Astrocyte (in vitro differentiated cells and primary cell): ENCODE results near the gene CLEC16A. TPM values are rescaled to one million over a fixed set of nuclear protein-coding genes. Genes with fewer than 3 reads are reported as not detected.

Experiments
- DNase-seq: peaks from one replicate; pipeline ENCODE4 v3.0.0-alpha.2; 2010; ENCODE audit warnings: low read depth
- FAIRE-seq: peaks from 2 replicates; lab custom pipeline; 2011; peaks lifted over from hg19 to GRCh38; lab: Jason Lieb, UNC
- H2AFZ ChIP-seq: 2 replicates; pipeline ENCODE4 v1.6.0; 2012; ENCODE audit warnings: low read depth, low read length, inconsistent platforms
- H3K27ac ChIP-seq: 2 replicates; pipeline ENCODE4 v1.5.1; 2011; ENCODE audit warnings: low read depth, low read length, inconsistent platforms
- H3K27me3 ChIP-seq: 2 replicates; pipeline ENCODE4 v1.6.0; 2011; ENCODE audit warnings: low read length, inconsistent platforms; ENCODE audit not compliant: insufficient read depth
- H3K36me3 ChIP-seq: 2 replicates; pipeline ENCODE4 v1.5.1; 2011; ENCODE audit warnings: low read length, inconsistent platforms; ENCODE audit not compliant: insufficient read depth
- H3K4me1 ChIP-seq: 2 replicates; pipeline ENCODE4 v1.5.1; 2011; ENCODE audit warnings: low read length, inconsistent platforms; ENCODE audit not compliant: insufficient read depth
- H3K4me2 ChIP-seq: 2 replicates; pipeline ENCODE4 v1.6.0; 2012; ENCODE audit warnings: low read length, inconsistent platforms
- H3K4me3 ChIP-seq: 2 replicates; pipeline ENCODE4 v1.5.1; 2011; ENCODE audit warnings: low read depth, mild to moderate bottlenecking, low read length, inconsistent platforms; ENCODE audit not compliant: insufficient read depth
- H3K79me2 ChIP-seq: 2 replicates; pipeline ENCODE4 v1.6.0; 2012; ENCODE audit warnings: mild to moderate bottlenecking, low read length, inconsistent platforms; ENCODE audit not compliant: insufficient read depth
- H3K9ac ChIP-seq: 2 replicates; pipeline ENCODE4 v1.6.0; 2012; ENCODE audit warnings: mild to moderate bottlenecking, low read length, inconsistent platforms
- H3K9me3 ChIP-seq: 2 replicates; pipeline ENCODE4 v1.5.1; 2012; ENCODE audit warnings: low read depth, mild to moderate bottlenecking, low read length, inconsistent platforms; ENCODE audit not compliant: insufficient read depth
- H4K20me1 ChIP-seq: 2 replicates; pipeline ENCODE4 v1.6.0; 2012; ENCODE audit warnings: low read length, inconsistent platforms; ENCODE audit not compliant: insufficient read depth
- H3K27ac Mint-ChIP-seq: one replicate; pipeline ENCODE4 v1.8.0; 2021; ENCODE audit warnings: mild to moderate bottlenecking, mixed read lengths; ENCODE audit not compliant: unreplicated experiment
- H3K27me3 Mint-ChIP-seq: one replicate; pipeline ENCODE4 v1.8.0; 2021; ENCODE audit warnings: low read depth, mixed read lengths; ENCODE audit not compliant: unreplicated experiment
- H3K36me3 Mint-ChIP-seq: one replicate; pipeline ENCODE4 v1.8.0; 2021; ENCODE audit warnings: low read depth, mixed read lengths; ENCODE audit not compliant: unreplicated experiment
- H3K4me1 Mint-ChIP-seq: one replicate; pipeline ENCODE4 v1.8.0; 2021; ENCODE audit warnings: low read depth, mixed read lengths; ENCODE audit not compliant: unreplicated experiment
- H3K4me3 Mint-ChIP-seq: one replicate; pipeline ENCODE4 v1.8.0; 2021; ENCODE audit warnings: mild to moderate bottlenecking, moderate library complexity, mixed read lengths; ENCODE audit not compliant: unreplicated experiment
- H3K9me3 Mint-ChIP-seq: one replicate; pipeline ENCODE4 v1.8.0; 2021; ENCODE audit warnings: mild to moderate bottlenecking, mixed read lengths; ENCODE audit not compliant: unreplicated experiment
- EZH2 ChIP-seq: IDR thresholded peaks from 2 replicates; pipeline ENCODE4 v1.6.1; 2012; ENCODE audit warnings: mild to moderate bottlenecking, low read length, inconsistent platforms; ENCODE audit not compliant: insufficient read depth
- total RNA-seq: library from RNA; stranded (reverse); gene quantifications from 2 replicates; pipeline ENCODE4 v1.2.1, GENCODE V29; 2021
- TF ChIP-seq, protein P1 (sequence below): IDR thresholded peaks from 2 replicates; pipeline ENCODE4 v1.5.1; 2011; ENCODE audit warnings: low read depth, mild to moderate bottlenecking, inconsistent platforms, low read length, moderate library complexity; ENCODE audit not compliant: insufficient read depth

Gene CLEC16A
- total RNA-seq, 1 donor from 2014 or later = 31.7 TPM

GRCh38 chr16:11212798-11213196 lies 268.4 kb downstream of the CLEC16A start:
- TF ChIP-seq, protein P1, sequence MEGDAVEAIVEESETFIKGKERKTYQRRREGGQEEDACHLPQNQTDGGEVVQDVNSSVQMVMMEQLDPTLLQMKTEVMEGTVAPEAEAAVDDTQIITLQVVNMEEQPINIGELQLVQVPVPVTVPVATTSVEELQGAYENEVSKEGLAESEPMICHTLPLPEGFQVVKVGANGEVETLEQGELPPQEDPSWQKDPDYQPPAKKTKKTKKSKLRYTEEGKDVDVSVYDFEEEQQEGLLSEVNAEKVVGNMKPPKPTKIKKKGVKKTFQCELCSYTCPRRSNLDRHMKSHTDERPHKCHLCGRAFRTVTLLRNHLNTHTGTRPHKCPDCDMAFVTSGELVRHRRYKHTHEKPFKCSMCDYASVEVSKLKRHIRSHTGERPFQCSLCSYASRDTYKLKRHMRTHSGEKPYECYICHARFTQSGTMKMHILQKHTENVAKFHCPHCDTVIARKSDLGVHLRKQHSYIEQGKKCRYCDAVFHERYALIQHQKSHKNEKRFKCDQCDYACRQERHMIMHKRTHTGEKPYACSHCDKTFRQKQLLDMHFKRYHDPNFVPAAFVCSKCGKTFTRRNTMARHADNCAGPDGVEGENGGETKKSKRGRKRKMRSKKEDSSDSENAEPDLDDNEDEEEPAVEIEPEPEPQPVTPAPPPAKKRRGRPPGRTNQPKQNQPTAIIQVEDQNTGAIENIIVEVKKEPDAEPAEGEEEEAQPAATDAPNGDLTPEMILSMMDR = no peak
- no peak for TF ChIP-seq EZH2
- DNase-seq = no peak
- H3K79me2 ChIP-seq = no peaks in the 10 kb centered on the region
- Mint-ChIP-seq H3K4me3 (no peak overlapping the region), H3K9me3 (peaks cover 17% of the 10 kb centered on the region), H3K4me1 (no peaks in the 10 kb centered on the region), H3K36me3 (peaks cover 5% of the 10 kb centered on the region), H3K27me3 (peaks cover 19% of the 10 kb centered on the region), H3K27ac (no peak overlapping the region)
- no peak overlapping the region for H3K9ac ChIP-seq
- no peaks in the 10 kb centered on the region for H4K20me1 ChIP-seq
- no peak overlapping the region for H3K4me3 ChIP-seq
- FAIRE-seq = no peak
- peaks cover 6% of the 10 kb centered on the region for H3K9me3 ChIP-seq
- H3K27me3 ChIP-seq = peaks cover 3% of the 10 kb centered on the region
- no peak overlapping the region for H3K4me2 ChIP-seq
- no peak overlapping the region for H2AFZ ChIP-seq
- H3K27ac ChIP-seq = no peak overlapping the region
- no peaks in the 10 kb centered on the region for H3K4me1 ChIP-seq
- H3K36me3 ChIP-seq = no peaks in the 10 kb centered on the region

GRCh38 chr16:11213373-11213772 lies 269.0 kb downstream of the CLEC16A start:
- Mint-ChIP-seq H3K36me3 (peaks cover 1% of the 10 kb centered on the region), H3K27me3 (peaks cover 19% of the 10 kb centered on the region), H3K4me1 (no peaks in the 10 kb centered on the region), H3K27ac (no peak overlapping the region), H3K4me3 (no peak overlapping the region), H3K9me3 (peaks cover 18% of the 10 kb centered on the region)
- no peak overlapping the region for H2AFZ ChIP-seq
- H3K27ac ChIP-seq = no peak overlapping the region
- no peak overlapping the region for H3K4me3 ChIP-seq
- TF ChIP-seq EZH2 = no peak
- TF ChIP-seq, protein P1 = no peak
- no peaks in the 10 kb centered on the region for H3K4me1 ChIP-seq
- peaks cover 3% of the 10 kb centered on the region for H3K27me3 ChIP-seq
- no peaks in the 10 kb centered on the region for H4K20me1 ChIP-seq
- FAIRE-seq = no peak
- no peak for DNase-seq
- no peaks in the 10 kb centered on the region for H3K79me2 ChIP-seq
- H3K36me3 ChIP-seq = no peaks in the 10 kb centered on the region
- no peak overlapping the region for H3K4me2 ChIP-seq
- no peak overlapping the region for H3K9ac ChIP-seq
- H3K9me3 ChIP-seq = peaks cover 4% of the 10 kb centered on the region

DNA sequence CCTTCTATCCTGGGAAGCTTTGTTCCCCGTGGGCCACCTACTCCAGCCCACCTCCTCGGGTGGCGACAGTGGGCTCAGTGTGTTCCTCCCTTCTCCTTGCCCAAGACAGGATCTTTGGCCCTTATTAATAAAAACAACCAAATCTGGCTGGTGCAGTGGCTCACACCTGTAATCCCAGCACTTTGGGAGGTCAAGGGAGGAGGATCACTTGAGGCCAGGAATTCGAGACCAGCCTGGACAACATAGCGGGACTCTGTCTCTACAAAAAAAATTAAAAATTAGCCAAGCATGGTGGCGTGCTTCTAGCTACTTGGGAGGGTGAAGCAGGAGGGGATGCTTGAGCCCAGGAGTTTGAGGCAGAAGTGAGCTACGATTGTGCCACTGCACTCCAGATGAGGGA lies 269.4 kb downstream of the CLEC16A start:
- H3K36me3 ChIP-seq = no peaks in the 10 kb centered on the region
- peaks cover 1% of the 10 kb centered on the region for H3K36me3 Mint-ChIP-seq
- DNase-seq = no peak

More for the DNA sequence above, 269.4 kb downstream of the CLEC16A start:
- H2AFZ ChIP-seq = no peak overlapping the region
- TF ChIP-seq, protein P1 = no peak
- no peak for TF ChIP-seq EZH2
- H3K9ac ChIP-seq = no peak overlapping the region
- H3K4me3 ChIP-seq = no peak overlapping the region
- H3K27me3 ChIP-seq = peaks cover 3% of the 10 kb centered on the region
- no peak for FAIRE-seq
- H4K20me1 ChIP-seq = no peaks in the 10 kb centered on the region
- H3K27me3 Mint-ChIP-seq = peaks cover 19% of the 10 kb centered on the region
- peaks cover 21% of the 10 kb centered on the region for H3K9me3 Mint-ChIP-seq
- H3K4me1 ChIP-seq = no peaks in the 10 kb centered on the region
- no peak overlapping the region for H3K4me2 ChIP-seq
- no peaks in the 10 kb centered on the region for H3K79me2 ChIP-seq
- H3K4me3 Mint-ChIP-seq = no peak overlapping the region
- H3K9me3 ChIP-seq = peaks cover 8% of the 10 kb centered on the region
- H3K27ac Mint-ChIP-seq = no peak overlapping the region
- no peaks in the 10 kb centered on the region for H3K4me1 Mint-ChIP-seq
- no peak overlapping the region for H3K27ac ChIP-seq
